ENCODE results near the gene SRGAP3.

GRCh38 chr3:9104121-9104520 lies 145.3 kb downstream of the SRGAP3 start:
- TF ChIP-seq CTCF (IDR thresholded peaks at IDR 0.05; ENCODE audit: insufficient read depth, low read depth, low read length) (no peak), EZH2 (IDR thresholded peaks at IDR 0.05; ENCODE audit: insufficient read depth, low read length) (no peak)
